C4-2B (cell line): ENCODE data around the gene RERGL.

ENCODE experiments used
- ZFX ChIP-seq: fragments of 450-650 bp; IDR thresholded peaks from 2 replicates; pipeline ENCODE4 v1.6.1; 2017
- TF ChIP-seq, protein P1 (sequence below): fragments of 450-650 bp; conservative IDR thresholded peaks from 2 replicates; pipeline ENCODE4 v1.5.1; 2017; ENCODE audit warnings: mild to moderate bottlenecking

DNA sequence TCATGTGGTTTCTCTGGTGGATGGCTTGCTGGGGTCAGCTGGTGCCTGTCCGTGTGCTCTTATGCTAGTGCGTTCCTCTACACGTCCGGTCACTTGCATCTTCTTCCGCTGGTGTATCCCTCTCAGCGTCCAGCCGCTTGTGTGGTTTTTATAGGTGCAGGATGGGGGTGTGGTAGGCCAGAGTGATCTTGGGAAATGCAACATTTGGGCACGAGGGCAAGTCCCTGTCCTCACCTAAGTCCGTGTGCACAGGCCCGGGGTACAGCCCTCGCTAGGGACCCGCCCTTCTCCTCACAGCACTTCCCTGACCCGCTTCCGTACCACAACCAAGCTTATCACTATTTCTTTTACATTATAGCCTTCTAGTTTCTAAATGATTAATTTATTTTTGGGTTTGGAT lies 17.3 kb downstream of the RERGL start:
- TF ChIP-seq, protein P1, sequence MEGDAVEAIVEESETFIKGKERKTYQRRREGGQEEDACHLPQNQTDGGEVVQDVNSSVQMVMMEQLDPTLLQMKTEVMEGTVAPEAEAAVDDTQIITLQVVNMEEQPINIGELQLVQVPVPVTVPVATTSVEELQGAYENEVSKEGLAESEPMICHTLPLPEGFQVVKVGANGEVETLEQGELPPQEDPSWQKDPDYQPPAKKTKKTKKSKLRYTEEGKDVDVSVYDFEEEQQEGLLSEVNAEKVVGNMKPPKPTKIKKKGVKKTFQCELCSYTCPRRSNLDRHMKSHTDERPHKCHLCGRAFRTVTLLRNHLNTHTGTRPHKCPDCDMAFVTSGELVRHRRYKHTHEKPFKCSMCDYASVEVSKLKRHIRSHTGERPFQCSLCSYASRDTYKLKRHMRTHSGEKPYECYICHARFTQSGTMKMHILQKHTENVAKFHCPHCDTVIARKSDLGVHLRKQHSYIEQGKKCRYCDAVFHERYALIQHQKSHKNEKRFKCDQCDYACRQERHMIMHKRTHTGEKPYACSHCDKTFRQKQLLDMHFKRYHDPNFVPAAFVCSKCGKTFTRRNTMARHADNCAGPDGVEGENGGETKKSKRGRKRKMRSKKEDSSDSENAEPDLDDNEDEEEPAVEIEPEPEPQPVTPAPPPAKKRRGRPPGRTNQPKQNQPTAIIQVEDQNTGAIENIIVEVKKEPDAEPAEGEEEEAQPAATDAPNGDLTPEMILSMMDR = no peak
- no peak for TF ChIP-seq ZFX
